Measurements from ENCODE around the gene BARX2. TPM values are rescaled to one million over a fixed set of nuclear protein-coding genes. Genes with fewer than 3 reads are reported as not detected.

The BARX2 gene
- total RNA-seq, 1 experiment from 2014 or later = 0.51 TPM

DNA sequence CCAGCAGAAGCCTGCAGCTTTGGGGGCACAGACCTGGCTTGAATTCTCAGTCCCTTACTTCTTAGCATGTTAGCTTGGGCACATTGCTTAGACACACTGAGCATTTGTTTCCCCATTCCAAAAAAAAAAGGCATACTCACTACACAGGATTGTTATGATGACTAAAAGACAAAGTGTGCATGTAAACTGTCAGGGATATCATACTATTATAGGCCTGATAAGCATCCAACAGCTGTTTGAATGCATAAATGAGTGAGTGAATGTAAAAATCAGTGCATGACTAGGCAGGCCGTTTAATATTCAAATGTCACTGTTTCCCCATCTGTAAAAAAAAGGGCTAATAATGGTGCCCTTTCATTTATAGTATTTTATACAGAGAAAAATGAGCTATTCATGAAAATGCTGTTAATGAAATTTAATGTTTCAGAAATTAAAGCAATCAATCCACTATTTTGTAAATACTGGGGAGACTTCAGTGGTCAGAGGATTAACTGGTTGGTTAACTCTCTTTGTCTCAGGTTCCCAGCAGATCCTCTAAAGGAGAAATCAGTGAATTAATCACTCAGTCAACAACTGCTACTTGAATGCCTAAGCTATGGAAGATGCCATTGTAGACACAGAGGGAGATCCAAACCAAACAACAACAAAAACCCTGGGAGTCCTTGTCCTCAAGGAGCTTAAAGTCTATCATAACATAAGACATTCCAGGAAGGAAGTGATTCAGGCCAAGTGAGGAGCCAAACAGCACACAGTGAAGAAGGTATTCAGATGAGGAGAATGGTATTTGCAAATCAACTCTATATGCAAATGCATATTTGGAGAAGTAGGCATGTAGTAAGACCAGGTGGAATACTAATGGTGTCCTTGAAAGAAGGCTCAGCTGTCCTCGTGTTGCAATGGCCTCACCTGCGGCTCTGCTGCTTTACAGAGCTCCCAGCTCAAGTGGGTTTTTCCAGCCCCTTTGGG lies 26.8 kb downstream of the BARX2 start:
- DNase-seq (ENCODE audit: low read depth) = no peak

DNA sequence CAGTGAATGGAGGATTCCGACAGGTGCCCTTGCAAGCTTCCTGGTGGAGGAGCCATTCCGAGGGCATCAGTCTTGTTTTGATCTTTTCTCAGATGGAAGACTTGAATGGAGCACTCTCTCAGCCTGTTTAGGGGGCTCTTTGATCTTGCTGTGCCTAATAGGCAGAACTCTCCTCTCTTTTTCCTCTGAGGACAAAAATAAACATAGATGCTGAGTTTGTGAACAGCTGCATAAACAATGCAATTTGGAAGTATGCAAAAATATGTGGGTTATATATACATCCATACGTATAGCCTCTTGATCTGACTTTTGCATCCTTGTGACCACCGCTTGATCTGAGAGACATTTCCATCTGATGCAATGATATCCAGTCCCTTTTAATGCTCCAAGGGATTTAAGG lies 29.1 kb downstream of the BARX2 start:
- no peak for DNase-seq (ENCODE audit: low read depth)

DNA sequence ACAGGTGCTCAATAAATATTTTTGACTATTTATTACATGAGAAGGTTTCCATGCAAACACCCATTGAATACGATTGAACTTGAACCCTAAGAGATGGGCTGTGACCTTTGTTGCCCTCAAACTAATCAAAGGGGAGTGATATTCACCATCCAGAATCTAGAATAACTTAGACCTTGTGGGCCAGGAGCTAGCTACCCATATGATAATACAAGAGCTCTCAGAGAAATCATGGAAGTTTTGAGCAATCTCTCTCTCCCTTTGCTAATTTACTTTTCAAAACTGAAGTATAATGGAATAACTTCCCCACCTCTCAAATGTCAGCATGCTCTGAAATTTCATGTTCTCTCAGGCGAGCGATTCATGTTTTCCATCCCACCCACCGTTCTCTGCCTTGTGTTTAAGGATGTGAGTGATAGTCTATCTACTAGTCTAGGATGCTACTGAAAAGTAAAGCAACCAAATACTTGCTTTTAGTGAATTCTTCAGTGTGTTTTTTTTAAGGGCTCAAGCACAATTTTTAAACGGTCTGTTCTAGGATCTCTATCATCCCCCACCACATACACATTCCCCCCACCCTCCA lies 33.3 kb downstream of the BARX2 start:
- DNase-seq (ENCODE audit: low read depth) = no peak

DNA sequence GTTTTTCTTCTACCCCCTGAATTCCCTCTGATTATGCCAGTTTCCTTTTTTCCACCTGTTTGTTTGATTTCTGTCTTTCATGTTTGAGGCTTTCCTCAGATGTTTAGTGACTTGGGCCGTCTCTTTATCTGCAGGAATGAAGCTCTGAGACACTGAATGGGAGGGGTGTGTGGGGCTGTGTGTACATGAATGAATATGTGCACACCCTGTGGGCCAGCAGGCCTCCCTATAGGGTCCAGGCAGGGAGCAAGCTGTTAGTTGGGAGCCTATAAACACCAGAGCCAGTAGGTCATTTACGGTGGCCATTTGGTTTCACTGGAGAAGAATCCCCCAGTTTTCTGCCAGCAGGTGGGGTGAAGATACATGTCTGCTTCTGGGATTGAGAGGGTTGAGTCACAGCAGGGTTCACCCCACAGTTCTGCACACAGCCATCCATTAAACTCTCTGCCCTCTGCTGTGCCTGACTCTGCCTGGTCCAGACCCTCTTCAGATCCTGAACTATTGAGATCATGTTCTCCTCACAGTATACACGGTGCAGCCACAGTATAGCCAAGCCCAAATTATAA lies 34.8 kb downstream of the BARX2 start:
- DNase-seq (ENCODE audit: low read depth) = no peak

DNA sequence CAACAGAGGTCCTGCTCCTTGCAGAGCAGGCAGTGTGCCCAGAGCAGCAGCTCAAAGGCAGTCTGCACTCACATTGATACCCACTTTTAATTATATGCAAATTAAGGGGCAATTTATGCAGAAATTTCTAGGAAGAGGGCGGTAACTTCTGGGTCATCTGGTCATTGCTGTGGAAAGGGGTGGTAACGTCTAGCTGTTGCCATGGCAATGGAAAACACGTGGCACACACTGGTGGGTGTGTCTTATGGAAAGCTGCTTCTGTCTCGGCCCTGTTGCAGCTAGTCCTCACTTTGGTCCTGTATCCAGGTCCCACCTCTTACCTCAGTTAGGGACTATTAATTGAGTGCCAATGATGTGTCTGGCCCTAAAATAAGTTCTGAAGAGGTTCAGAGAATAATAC lies 36.8 kb downstream of the BARX2 start:
- DNase-seq (ENCODE audit: low read depth) = no peak

DNA sequence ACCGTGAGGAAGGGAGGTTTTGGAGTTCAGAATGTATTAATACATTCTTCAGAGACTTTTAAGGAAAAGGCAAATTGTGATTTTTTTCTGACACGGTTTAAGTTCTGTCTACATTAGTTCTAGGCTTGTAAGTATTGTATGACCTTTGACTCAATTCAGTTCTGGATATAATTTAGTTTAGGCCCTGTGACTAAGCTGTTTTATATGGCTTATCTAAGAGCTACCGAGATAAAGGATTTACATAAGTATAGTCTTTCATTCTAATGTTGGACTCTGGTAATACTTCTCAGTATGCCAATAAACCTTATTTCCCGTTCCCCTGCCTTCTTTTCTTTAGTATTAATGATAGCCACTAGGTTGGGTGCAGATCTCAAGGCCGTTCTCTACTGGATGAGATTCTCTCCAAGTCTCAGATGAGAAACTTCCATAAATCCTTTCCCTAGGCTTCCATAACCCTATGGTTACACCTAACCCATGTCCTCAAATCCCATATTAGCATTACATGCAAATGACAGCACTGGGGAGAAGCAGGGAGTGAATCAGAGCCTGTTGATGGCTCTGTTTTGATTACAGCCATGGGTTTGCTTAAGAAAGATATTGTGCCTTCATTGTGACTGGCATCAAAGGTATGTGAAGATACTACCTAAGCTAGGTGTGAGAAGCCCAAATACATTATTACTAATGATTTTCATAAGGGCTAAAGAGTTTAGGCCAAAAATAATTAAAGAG lies 38.7 kb downstream of the BARX2 start:
- no peak for DNase-seq (ENCODE audit: low read depth)

DNA sequence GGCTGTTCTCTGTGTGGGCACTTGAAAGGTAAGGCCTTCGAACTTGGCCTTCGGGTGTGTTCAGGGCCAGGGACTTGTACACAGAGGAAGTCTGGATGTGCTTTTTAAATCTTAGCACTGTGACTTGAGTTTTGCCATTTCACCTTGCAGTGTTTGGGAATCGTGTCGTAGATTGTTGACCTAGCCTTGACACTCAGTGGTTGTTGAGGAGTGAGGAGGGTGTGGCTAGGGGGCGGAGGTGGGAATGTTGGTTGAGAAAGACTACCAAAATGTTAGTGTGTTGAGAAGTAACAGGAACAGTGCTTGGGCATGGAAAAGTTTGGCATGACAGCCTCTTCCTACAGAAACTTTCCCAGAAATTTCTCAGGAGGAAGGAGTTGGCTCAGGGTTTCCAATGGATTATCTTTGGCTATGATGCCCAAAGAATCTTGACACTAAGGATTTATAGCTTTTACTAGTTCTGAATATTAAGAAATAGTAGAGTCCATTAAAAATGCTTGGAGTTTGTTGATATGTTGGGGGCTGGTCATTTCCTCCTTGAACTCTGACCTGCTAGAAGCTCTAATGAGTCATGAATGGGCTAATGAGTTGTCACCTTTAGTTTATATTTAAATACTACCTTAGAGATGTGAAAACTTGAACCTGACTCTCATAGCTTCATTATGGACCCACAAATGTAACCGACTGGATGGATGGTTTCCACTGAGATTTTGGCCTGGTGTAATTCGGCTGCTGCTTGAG lies 40.6 kb downstream of the BARX2 start:
- no peak for DNase-seq (ENCODE audit: low read depth)

DNA sequence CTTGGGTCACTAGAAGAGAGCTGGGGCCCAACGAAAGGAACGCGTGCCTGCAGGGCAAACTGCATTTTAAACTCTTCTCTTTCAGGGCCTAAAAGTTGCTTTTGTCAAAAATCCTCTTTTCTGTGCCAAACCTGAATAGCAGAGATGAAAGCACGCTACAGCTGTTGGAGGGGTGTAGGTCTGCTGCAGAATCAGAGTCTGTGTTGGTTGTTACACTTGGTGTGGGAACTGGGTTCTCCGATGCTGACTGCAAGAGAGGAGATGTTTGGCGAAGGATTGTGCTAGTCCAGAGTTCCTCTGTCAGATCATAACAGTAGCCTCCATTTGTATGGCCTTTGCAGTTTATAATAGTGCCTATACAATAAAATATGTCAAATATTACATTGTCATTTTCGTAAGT lies 41.8 kb downstream of the BARX2 start:
- DNase-seq (ENCODE audit: low read depth) = no peak

DNA sequence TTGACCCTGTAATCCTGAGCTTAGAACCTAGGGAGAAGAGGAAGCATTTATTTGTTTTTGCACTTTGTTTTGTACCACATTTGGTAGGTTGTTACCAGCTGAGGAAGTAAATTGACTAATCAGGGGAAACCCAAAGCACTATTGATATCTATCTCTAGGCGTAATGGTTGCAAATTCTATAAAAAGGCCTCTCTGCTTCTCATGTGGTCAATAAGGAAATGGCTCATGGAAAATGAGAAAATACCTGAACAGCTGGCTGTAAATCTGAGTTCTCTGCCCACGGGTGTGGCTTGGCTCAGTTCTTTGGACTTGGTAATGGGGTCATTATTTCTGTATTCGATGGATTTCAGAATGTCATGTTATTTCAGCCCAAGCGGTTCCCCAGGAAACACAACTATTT lies 42.4 kb downstream of the BARX2 start:
- DNase-seq (ENCODE audit: low read depth) = no peak

DNA sequence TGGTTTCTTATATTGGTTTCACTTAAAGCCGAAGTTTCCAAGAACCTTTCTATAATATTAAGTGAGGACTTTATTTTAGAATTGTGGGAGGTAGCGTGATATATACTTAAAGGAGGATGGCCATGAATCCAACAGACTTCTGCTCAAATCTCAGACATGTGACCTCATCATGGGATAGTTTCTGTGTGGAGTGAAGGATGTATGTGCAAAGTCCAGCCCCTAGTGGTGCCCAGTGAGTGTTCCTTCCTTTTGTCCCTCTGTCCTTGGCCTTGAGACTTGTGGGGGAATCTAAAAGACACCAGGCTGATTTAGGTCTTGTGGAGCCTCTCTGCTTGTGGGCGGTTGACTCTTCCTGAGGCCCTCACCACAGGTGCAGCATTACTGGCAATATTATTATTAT lies 43.7 kb downstream of the BARX2 start:
- no peak for DNase-seq (ENCODE audit: low read depth)

DNA sequence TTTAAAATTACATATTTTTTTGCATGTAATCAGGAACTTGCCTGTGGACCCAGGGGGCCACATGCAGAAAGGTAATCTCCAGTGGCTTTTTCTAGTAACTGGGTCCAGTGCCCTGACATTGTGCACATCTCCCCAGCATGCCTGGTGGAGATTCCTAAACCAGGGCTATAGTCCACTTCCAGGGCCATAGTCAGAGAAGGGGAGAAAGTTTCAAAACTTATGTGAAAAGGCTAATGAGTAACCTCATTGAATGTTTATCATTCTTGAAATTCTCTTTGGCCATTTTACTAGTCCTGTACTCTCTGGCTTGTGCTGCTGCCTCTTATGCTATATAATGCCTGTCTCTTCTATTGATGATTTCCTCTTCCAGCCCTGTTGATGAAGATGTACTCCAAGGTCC lies 47.8 kb downstream of the BARX2 start:
- no peak for DNase-seq (ENCODE audit: low read depth)

DNA sequence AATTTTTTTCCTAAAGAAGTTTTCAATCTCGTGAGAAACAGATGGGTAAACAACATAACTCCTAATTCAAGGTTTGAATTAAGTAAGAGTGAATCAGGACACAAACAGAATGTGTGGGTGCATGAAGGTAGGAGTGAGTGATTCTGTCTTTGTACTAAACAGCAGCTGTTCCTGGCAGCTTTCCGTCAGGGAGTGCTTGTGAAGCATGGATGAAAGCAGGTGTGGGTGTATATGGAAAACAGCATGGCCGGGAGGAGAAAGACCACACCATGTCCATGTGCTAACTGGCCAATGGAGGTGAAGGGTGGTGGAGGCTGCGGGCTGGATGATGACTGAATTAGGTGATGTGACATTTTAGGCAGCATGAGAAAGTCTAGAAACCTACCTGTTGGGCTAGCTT lies 49.6 kb downstream of the BARX2 start:
- DNase-seq (ENCODE audit: low read depth) = no peak

DNA sequence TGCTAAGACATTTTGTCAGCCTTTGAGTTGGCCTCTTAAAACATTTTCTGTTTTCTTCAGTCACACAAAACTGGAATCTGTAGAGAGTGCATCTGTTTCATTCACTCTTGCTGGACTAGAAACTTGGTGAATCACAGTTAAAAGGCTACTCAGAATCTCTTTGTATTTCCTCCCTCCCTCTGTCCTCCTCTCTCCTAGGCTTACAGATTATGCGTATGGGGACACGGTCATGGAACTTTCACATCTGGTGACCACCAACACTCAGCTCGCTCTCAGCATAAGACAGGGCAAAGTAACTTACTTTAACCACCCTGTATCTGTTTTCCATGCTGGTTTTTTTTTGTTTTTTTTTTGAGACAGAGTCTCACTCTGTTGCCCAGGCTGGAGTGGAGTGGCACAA lies 50.4 kb downstream of the BARX2 start:
- DNase-seq (ENCODE audit: low read depth) = no peak

DNA sequence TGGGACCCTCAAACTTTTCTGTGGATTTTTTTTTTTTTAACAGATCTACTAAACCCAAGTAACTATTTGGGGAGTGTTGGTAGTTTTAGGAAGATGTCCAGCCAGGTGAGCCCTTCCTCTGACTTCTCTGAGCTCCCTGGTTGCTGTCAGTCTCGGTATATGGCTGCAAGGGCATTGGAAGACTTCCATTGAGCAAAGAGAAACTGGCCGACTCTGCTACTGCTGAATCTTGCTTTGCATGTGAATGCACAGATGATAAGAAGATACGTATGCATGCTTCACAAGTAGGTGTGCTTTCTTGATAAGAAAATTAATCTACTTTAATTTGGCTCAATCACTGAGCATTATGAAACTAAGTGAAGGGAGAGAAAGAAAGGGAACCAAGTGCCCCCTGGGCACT lies 51.1 kb downstream of the BARX2 start:
- no peak for DNase-seq (ENCODE audit: low read depth)

DNA sequence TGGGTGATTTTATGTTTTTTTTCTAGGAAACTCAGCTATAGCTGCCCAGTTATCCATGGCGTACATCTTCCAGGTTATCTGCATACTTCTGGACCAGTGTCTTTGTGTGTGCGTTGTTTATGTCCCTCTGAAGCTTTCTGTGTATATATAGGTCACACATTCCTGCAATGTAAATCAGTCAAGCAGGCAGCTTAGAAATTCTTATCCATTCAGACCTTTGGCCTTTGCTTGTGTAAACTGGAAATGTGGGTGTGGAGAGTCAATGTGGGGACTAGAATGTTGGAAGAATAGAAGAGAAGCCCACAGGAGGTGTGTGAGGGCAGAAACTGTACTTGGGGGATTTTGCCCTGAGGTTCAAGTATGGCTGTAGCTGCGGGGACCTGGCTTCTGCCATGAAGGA lies 51.7 kb downstream of the BARX2 start:
- DNase-seq (ENCODE audit: low read depth) = no peak

DNA sequence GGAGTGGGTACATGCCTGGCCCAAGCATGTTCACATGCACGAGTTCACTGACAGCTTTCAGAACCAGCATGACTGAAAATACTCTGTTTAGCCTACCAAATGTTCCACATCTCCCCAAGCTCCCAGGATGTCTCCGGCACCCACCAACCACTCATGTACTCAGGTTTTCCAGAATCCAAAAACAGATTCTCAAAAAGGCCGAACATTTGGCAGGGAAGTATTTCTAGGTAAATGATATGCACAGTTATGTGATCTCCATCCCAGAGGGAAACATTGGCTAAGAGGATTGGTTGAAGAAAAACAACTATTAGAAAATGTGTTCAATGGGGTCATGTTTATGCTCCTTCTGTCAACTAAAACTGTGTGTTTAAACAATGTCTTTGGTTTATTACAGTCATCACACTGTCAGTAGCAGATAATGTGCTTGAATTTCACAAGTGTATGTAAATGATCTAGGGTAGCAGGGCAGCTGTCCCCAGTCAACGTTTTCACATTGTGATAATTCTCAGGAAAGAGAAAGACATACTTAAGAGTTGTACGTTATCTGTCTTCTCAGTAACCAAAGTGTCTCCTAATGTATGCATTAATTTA lies 52.3 kb downstream of the BARX2 start:
- DNase-seq (ENCODE audit: low read depth) = no peak

DNA sequence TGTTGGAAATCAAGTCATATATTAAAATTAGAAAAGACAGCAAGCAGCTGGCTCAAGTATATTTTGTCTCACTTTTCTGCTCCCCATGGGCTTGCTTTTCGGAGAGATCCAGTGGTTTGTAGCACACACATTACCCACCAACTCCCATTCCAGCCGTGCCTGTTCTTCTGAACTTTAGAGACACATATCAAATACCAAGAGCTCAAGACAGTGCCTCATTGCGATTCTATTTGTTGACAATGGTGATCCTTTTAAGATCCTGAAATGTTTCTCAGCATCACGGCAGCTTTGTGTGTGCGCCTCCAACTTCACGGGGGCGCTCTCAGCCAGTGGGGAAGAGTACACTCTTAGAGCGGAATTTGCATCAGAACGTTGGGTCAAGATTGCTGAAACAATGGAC lies 52.9 kb downstream of the BARX2 start:
- no peak for DNase-seq (ENCODE audit: low read depth)

DNA sequence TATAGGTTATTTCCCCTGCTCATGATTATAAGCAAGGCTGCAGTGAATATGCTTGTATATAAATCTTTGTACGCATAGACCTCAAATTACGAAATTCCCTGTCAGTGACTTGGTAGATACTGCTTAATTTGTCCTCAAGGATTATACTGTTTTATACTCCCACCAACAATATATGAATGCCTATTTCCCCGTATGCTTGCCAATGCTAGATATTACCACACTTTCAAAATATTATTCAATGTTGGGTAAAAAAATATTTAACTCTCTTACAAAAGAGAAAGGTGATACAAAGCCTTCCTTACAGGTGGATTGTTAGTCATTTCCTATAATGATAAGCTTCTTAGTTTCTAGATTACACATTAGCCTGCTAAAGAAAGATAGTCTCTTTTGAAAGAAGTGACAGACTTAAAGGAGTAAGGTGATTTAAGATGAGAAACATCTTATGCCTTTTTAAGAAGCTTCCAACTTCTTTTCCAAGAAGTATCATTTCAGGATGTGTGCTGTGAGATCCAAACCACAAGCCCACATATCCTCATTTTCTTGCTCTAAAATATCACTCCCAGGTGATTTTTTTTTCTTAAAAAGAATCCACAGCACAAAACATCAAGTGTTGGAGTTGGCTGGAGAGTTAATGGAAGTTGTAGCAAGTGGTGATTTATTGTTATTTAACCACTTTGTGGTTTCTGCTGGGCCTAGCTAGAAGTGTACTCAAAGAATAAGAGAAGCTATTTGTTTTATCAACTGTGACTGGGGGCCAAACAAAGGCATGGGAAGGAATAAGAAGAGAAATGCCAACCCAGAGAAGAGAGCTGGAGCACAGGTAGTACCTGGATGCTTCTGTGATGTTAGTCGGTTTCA lies 59.2 kb downstream of the BARX2 start:
- peak; percentile 27 for DNase-seq (ENCODE audit: low read depth)

DNA sequence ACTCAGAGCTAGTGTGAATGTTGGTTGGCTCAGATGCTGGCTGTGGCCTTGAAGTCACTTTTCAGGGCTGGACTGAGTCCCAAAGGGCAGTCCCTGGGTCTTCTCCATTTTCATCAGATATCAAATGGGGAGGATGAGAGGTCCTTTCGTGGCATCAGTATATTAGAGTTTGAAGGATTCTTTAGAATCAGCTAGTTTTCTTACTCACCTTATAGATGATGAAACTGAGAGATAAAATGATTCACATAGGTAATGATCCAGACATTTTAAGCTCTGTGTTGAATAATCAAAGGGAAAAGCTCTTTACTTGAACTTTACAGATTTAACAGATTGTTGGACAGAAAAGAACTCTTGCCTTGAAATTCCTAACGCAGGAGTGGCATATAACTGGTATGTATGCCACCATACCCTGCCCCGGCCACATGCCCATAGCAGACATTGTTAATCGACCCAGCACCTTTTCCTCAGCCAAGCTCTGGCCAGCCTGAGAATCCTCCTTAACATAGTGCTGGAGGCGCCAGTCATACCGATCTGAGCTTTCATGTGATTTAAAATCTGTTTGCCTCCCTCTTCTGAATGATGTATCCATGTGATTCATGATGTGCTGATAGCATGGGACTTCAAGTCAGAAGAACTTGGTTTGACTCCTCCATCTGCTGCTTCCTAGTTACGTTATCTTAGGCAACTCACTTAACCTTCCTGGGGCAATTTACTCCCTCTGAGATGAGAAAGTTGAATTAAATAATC lies 60.0 kb downstream of the BARX2 start:
- DNase-seq (ENCODE audit: low read depth) = no peak

DNA sequence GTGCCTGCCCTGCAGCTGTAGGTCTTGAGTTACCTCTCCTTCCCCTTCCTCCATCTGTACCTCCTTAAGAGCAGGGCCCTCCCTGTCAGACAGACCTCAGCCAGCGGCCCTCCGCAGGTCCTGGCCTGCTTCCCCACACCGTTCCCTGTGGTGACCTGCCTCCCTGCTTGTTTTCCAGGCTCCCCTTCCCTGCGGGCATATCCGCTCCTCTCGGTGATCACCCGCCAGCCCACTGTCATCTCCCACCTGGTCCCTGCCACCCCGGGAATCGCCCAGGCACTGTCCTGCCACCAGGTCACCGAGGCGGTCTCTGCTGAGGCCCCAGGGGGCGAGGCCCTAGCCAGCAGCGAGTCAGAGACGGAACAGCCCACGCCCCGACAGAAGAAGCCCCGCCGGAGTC lies 60.9 kb downstream of the BARX2 start:
- DNase-seq (ENCODE audit: low read depth) = no peak
